GM10847 (cell line): Measurements from ENCODE around the gene C1orf210.

Experiments
- POLR2A ChIP-seq: IDR thresholded peaks from 2 replicates; pipeline ENCODE4 v1.6.1; 2011; ENCODE audit not compliant: insufficient read length; ENCODE audit errors: extremely low read depth

The C1orf210 gene

GRCh38 chr1:43315963-43316737 is 30.8 kb upstream of the C1orf210 start:
- no peak for TF ChIP-seq POLR2A

GRCh38 chr1:43315481-43315880 is 30.1 kb upstream of the C1orf210 start:
- no peak for TF ChIP-seq POLR2A

GRCh38 chr1:43314233-43314632 is 28.9 kb upstream of the C1orf210 start:
- no peak for TF ChIP-seq POLR2A

- TF ChIP-seq POLR2A, result no peak
Measured at GRCh38 chr1:43313771-43314170, 28.4 kb upstream of the C1orf210 start.

- TF ChIP-seq POLR2A, result no peak
Measured at GRCh38 chr1:43312663-43313515, 27.5 kb upstream of the C1orf210 start.

- no peak for TF ChIP-seq POLR2A
Measured at GRCh38 chr1:43312212-43312623, 26.8 kb upstream of the C1orf210 start.

- TF ChIP-seq POLR2A, result no peak
Measured at GRCh38 chr1:43311521-43311920, 26.1 kb upstream of the C1orf210 start.

GRCh38 chr1:43309405-43310025 is 24.1 kb upstream of the C1orf210 start:
- TF ChIP-seq POLR2A, result no peak

- no peak for TF ChIP-seq POLR2A
Measured at GRCh38 chr1:43308635-43309404, 23.4 kb upstream of the C1orf210 start.

- no peak for TF ChIP-seq POLR2A
Measured at GRCh38 chr1:43307458-43308158, 22.2 kb upstream of the C1orf210 start.

- TF ChIP-seq POLR2A, result no peak
Measured at GRCh38 chr1:43306688-43307457, 21.5 kb upstream of the C1orf210 start.

- no peak for TF ChIP-seq POLR2A
Measured at GRCh38 chr1:43305926-43306687, 20.7 kb upstream of the C1orf210 start.

- no peak for TF ChIP-seq POLR2A
Measured at GRCh38 chr1:43305461-43305860, 20.1 kb upstream of the C1orf210 start.
